B cell (primary cell): ENCODE results near the gene HJURP. TPM values are rescaled to one million over a fixed set of nuclear protein-coding genes. Genes with fewer than 3 reads are reported as not detected.

Source experiments
- ATAC-seq: fragments of 200-7000 bp; cut with Tn5 transposase; one replicate; pipeline ENCODE4 v1.10.0; 2021; ENCODE audit warnings: low read depth, mild to moderate bottlenecking, moderate number of reproducible peaks, moderate library complexity
- CTCF ChIA-PET: fragments of 350-600 bp; sonication (Branson Sonifier 250); formaldehyde crosslinking; loops from one replicate; lab custom pipeline; 2021; ENCODE audit warnings: antibody characterized with exemption, inconsistent platforms; lab: Charles Lee
- POLR2A ChIA-PET: fragments of 350-600 bp; sonication (Branson Sonifier 250); formaldehyde crosslinking; loops from one replicate; lab custom pipeline; 2021; ENCODE audit warnings: antibody characterized with exemption; lab: Charles Lee
- DNase-seq: peaks from one replicate; pipeline ENCODE4 v3.0.0; 2013
- H2AFZ ChIP-seq: 2 replicates; pipeline ENCODE4 v1.6.1; 2012; ENCODE audit warnings: mild to moderate bottlenecking, low read depth, low read length; ENCODE audit not compliant: insufficient read depth, poor library complexity, severe bottlenecking
- H3K27ac ChIP-seq, 2 donors: 1 replicate in 1 of 2; 2 replicates in 1 of 2; pipeline ENCODE4 v1.5.1; 2012 to 2013; ENCODE audit warnings: low read length in 2 of 2, mild to moderate bottlenecking in 2 of 2, moderate library complexity in 1 of 2
- H3K27me3 ChIP-seq, 4 experiments: fragments of 200-600 bp in 1 of 4; sonication (generic) in 1 of 4; replicated peaks in 1 of 4; 1 replicate in 2 of 4; 2 replicates in 2 of 4; pipeline versions ENCODE4 v1.6.1 to v1.7.0; 2013 to 2016; ENCODE audit warnings: low read length in 3 of 4, mild to moderate bottlenecking in 2 of 4, mixed read lengths in 1 of 4, moderate library complexity in 1 of 4; ENCODE audit not compliant: insufficient read depth in 4 of 4, control insufficient read depth in 3 of 4; ENCODE audit errors: control extremely low read depth in 1 of 4
- H3K36me3 ChIP-seq, 2 experiments: replicated peaks in 1 of 2; 1 replicate in 1 of 2; 2 replicates in 1 of 2; pipeline versions ENCODE4 v1.6.1 to v1.7.1; 2013; ENCODE audit warnings: low read length in 1 of 2; ENCODE audit not compliant: insufficient read depth in 2 of 2, control insufficient read depth in 1 of 2; ENCODE audit errors: control extremely low read depth in 1 of 2, extremely low read depth in 1 of 2
- H3K4me1 ChIP-seq, 2 donors: fragments of 200-600 bp in 1 of 2; sonication (generic) in 1 of 2; 1 replicate in 1 of 2; 2 replicates in 1 of 2; pipeline versions ENCODE4 v1.5.1 to v1.6.1; 2013 to 2017; ENCODE audit warnings: low read length in 2 of 2; ENCODE audit not compliant: control insufficient read depth in 2 of 2, insufficient read depth in 2 of 2
- H3K4me2 ChIP-seq: replicated peaks from 2 replicates; pipeline ENCODE3; 2012; ENCODE audit warnings: mild to moderate bottlenecking, low read depth, low read length; ENCODE audit not compliant: poor library complexity, severe bottlenecking
- H3K4me3 ChIP-seq, 5 experiments: fragments of 200-600 bp in 1 of 5; sonication (generic) in 1 of 5; 1 replicate in 3 of 5; 2 replicates in 2 of 5; pipeline versions ENCODE4 v1.5.1 to v1.7.0; 2011 to 2016; ENCODE audit warnings: low read length in 4 of 5, mild to moderate bottlenecking in 4 of 5, low read depth in 2 of 5, control low read depth in 1 of 5, moderate library complexity in 1 of 5; ENCODE audit not compliant: insufficient read depth in 1 of 5; ENCODE audit errors: control extremely low read depth in 1 of 5, extremely low read depth in 1 of 5
- H3K79me2 ChIP-seq: fragments of 200-600 bp; sonication (generic); one replicate; pipeline ENCODE4 v1.6.0; 2016; ENCODE audit warnings: low read length; ENCODE audit not compliant: control insufficient read depth, insufficient read depth
- H3K9ac ChIP-seq: fragments of 200-600 bp; sonication (generic); 2 replicates; pipeline ENCODE4 v1.6.1; 2017; ENCODE audit warnings: mild to moderate bottlenecking, low read length, moderate library complexity
- H3K9me3 ChIP-seq, 3 donors: one replicate each; pipeline versions ENCODE4 v1.6.1 to v1.7.1; 2013; ENCODE audit warnings: low read length in 2 of 3; ENCODE audit not compliant: control insufficient read depth in 2 of 3, insufficient read depth in 1 of 3; ENCODE audit errors: control extremely low read depth in 1 of 3
- H4K20me1 ChIP-seq: 2 replicates; pipeline ENCODE4 v1.6.0; 2012; ENCODE audit warnings: mild to moderate bottlenecking, low read length; ENCODE audit not compliant: insufficient read depth, control insufficient read depth, poor library complexity, severe bottlenecking
- H3K27ac Mint-ChIP-seq: one replicate; pipeline ENCODE4 v1.8.0; 2021; ENCODE audit warnings: mixed read lengths
- H3K27me3 Mint-ChIP-seq: one replicate; pipeline ENCODE4 v1.8.0; 2021; ENCODE audit warnings: mixed read lengths
- H3K4me1 Mint-ChIP-seq: one replicate; pipeline ENCODE4 v1.8.0; 2021; ENCODE audit warnings: mixed read lengths
- H3K4me3 Mint-ChIP-seq: one replicate; pipeline ENCODE4 v1.8.0; 2021; ENCODE audit warnings: mixed read lengths
- H3K9me3 Mint-ChIP-seq: one replicate; pipeline ENCODE4 v1.8.0; 2022; ENCODE audit warnings: mixed read lengths; ENCODE audit not compliant: insufficient read depth
- EZH2 ChIP-seq: IDR thresholded peaks from 2 replicates; pipeline ENCODE4 v1.6.1; 2012; ENCODE audit warnings: borderline replicate concordance, low read depth, mild to moderate bottlenecking, moderate library complexity, low read length; ENCODE audit not compliant: insufficient read depth, poor library complexity, severe bottlenecking
- WGBS: methylation state at CpG from one replicate; pipeline ENCODE4 v1.1.5; 2013; ENCODE audit warnings: missing lambda C conversion rate; ENCODE audit not compliant: insufficient coverage; 5-methylcytosine and 5-hydroxymethylcytosine counted together
- intact Hi-C: fragments of 100-400 bp; cut with micrococcal nuclease; formaldehyde crosslinking; loops from one replicate; pipeline ENCODE4 v1.10.0; 2022
- polyA plus RNA-seq: library from polyadenylated mRNA; depleted of rRNA; stranded (reverse); fragments of >200 nt; gene quantifications from 2 replicates; pipeline ENCODE4 v1.2.3, GENCODE V29; 2012
- total RNA-seq, 2 donors: library from RNA; stranded (reverse); fragments of 120-200 nt in 1 of 2; gene quantifications; 1 replicate in 1 of 2; 2 replicates in 1 of 2; pipeline versions ENCODE4 v1.2.3 to v1.2.4, GENCODE V29; 2013 to 2022
- TF ChIP-seq, protein P1 (sequence below): fragments of 200-600 bp; IDR thresholded peaks from one replicate; pipeline ENCODE4 v1.8.0; 2022; ENCODE audit warnings: antibody characterized with exemption, mild to moderate bottlenecking

The HJURP gene
- total and polyA plus RNA-seq, 2 donors (not counting 1 experiment from before 2014, with no cell fraction given): 0.42 to 0.73 TPM

DNA sequence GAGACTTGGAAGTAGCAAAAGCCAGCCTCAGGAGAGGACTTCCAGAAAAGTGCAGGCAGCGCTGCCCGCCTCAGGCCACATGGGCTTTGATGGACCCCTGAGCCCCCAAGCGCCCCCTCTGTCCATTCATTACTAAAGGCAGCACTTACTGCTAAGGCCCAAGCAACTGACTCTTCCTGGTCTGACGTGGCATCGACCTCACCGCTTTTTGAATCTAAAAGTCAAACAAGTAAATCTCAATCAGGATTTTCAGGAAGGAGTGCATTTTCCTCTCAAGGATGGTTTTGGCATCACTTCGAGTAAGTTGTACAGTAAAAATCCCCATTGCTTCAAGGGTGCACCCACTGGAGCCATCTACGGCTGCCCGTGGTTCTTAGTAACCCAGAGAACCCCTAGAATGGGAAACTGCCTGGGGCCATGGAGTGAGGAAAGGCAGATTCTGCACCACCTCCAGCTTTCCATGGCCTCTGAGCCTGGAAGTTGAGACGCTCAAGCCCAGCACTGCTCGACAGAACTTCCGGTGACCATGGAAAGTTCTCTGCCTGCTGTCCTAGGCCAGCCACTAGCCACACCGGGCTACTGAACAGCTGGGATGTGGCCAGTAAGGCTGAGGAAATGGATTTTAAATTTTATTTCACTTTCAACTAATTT is 7.0 kb downstream of the HJURP start:
- WGBS: 99% methylated on average over 12 of the region's 13 CpGs
- H3K4me1 Mint-ChIP-seq: peaks cover 3% of the 10 kb centered on the region
- POLR2A ChIA-PET: no interaction called here

More for the DNA sequence above, 7.0 kb downstream of the HJURP start:
- no peak overlapping the region for H3K4me2 ChIP-seq
- no peak overlapping the region for H3K27ac Mint-ChIP-seq
- no peaks in the 10 kb centered on the region for H3K27me3 Mint-ChIP-seq
- no peaks in the 10 kb centered on the region for H3K4me1 ChIP-seq
- no peak overlapping the region for H3K4me3 ChIP-seq
- no peak overlapping the region for H3K27ac ChIP-seq
- intact Hi-C loops: no loop called here
- TF ChIP-seq EZH2: no peak
- TF ChIP-seq, protein P1, sequence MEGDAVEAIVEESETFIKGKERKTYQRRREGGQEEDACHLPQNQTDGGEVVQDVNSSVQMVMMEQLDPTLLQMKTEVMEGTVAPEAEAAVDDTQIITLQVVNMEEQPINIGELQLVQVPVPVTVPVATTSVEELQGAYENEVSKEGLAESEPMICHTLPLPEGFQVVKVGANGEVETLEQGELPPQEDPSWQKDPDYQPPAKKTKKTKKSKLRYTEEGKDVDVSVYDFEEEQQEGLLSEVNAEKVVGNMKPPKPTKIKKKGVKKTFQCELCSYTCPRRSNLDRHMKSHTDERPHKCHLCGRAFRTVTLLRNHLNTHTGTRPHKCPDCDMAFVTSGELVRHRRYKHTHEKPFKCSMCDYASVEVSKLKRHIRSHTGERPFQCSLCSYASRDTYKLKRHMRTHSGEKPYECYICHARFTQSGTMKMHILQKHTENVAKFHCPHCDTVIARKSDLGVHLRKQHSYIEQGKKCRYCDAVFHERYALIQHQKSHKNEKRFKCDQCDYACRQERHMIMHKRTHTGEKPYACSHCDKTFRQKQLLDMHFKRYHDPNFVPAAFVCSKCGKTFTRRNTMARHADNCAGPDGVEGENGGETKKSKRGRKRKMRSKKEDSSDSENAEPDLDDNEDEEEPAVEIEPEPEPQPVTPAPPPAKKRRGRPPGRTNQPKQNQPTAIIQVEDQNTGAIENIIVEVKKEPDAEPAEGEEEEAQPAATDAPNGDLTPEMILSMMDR: no peak
- no peak overlapping the region for H2AFZ ChIP-seq
- H3K27me3 ChIP-seq: no peaks in the 10 kb centered on the region
- H3K9me3 Mint-ChIP-seq: no peaks in the 10 kb centered on the region
- no peak overlapping the region for H3K9ac ChIP-seq
- no peak for ATAC-seq
- peaks cover 16% of the 10 kb centered on the region for H3K79me2 ChIP-seq
- no peaks in the 10 kb centered on the region for H4K20me1 ChIP-seq
- no peaks in the 10 kb centered on the region for H3K9me3 ChIP-seq
- CTCF ChIA-PET: no interaction called here
- H3K36me3 ChIP-seq: no peaks in the 10 kb centered on the region
- no peak overlapping the region for H3K4me3 Mint-ChIP-seq
- DNase-seq: no peak
